HG03442 (cell line): ENCODE results near the gene KRTAP10-12.
"Not testable (repeated sequence)": the region's sequence is repeated elsewhere in the genome, so short reads cannot be mapped to it uniquely, and the experiment has no call there.

ENCODE experiments used
- ATAC-seq: cut with Tn5 transposase; IDR thresholded peaks from one replicate; pipeline ENCODE4 v1.9.1; 2021; ENCODE audit warnings: mild to moderate bottlenecking, moderate library complexity; ENCODE audit not compliant: unreplicated experiment

Gene KRTAP10-12, protein sequence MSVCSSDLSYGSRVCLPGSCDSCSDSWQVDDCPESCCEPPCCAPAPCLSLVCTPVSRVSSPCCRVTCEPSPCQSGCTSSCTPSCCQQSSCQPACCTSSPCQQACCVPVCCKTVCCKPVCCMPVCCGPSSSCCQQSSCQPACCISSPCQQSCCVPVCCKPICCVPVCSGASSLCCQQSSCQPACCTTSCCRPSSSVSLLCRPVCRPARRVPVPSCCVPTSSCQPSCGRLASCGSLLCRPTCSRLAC

DNA sequence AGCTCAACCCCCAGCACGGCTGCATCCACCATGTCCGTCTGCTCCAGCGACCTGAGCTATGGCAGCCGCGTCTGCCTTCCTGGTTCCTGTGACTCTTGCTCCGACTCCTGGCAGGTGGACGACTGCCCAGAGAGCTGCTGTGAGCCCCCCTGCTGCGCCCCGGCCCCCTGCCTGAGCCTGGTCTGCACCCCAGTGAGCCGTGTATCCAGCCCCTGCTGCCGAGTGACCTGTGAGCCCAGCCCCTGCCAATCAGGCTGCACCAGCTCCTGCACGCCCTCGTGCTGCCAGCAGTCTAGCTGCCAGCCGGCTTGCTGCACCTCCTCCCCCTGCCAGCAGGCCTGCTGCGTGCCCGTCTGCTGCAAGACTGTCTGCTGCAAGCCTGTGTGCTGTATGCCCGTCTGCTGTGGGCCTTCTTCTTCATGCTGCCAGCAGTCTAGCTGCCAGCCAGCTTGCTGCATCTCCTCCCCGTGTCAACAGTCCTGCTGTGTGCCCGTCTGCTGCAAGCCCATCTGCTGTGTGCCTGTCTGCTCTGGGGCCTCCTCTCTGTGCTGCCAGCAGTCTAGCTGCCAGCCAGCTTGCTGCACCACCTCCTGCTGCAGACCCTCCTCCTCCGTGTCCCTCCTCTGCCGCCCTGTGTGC, at the start of gene KRTAP10-12:
TSS of gene KRTAP10-12 (plus strand) at position 1 of the 639 bp plus-strand sequence. CDS start at position 31, 30 bp downstream.
- not testable (repeated sequence) for ATAC-seq

- no peak for ATAC-seq
Measured at GRCh38 chr21:44647222-44647552, 49.8 kb upstream of the KRTAP10-12 start.

GRCh38 chr21:44648557-44649311, 48.2 kb upstream of the KRTAP10-12 start:
- no peak for ATAC-seq

GRCh38 chr21:44649521-44650100, 47.4 kb upstream of the KRTAP10-12 start:
- no peak for ATAC-seq

DNA sequence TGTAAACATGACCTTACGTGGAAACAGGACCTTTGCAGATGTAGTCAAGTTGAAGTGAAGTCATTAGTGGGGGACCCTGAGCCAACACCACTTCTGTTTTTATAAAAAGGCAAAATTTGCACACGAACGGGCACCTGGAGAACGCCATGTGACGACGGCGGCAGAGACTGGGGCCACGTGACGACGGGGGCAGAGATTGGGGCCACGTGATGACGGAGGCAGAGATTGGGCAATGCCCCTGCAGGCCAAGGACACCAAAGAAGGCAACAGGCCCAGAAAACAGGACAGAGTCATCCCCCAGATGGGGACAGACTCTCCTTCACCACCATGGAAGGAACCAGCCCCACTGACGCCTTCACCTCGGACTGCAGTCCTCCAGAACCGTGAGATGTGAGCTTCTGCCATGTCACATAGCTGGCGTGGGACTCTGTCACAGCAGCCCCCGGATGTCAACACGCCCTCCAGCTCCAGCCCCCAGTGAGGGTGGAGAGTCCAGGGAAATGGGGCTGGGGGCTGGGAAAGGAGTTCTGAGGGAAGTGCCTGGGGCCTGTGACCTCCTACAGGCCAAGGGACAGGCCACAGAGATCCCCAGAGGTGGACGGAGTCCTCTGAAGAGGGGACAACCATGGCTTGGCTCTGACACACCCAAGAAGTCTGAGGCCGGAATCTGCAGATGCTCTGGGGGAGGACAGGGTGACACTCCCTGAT, 46.6 kb upstream of the KRTAP10-12 start:
- no peak for ATAC-seq

- no peak for ATAC-seq
Measured at GRCh38 chr21:44650973-44651675, 45.8 kb upstream of the KRTAP10-12 start.

GRCh38 chr21:44653123-44653522, 43.8 kb upstream of the KRTAP10-12 start:
- no peak for ATAC-seq

- ATAC-seq, result no peak
Measured at GRCh38 chr21:44653656-44654575, 43.1 kb upstream of the KRTAP10-12 start.

DNA sequence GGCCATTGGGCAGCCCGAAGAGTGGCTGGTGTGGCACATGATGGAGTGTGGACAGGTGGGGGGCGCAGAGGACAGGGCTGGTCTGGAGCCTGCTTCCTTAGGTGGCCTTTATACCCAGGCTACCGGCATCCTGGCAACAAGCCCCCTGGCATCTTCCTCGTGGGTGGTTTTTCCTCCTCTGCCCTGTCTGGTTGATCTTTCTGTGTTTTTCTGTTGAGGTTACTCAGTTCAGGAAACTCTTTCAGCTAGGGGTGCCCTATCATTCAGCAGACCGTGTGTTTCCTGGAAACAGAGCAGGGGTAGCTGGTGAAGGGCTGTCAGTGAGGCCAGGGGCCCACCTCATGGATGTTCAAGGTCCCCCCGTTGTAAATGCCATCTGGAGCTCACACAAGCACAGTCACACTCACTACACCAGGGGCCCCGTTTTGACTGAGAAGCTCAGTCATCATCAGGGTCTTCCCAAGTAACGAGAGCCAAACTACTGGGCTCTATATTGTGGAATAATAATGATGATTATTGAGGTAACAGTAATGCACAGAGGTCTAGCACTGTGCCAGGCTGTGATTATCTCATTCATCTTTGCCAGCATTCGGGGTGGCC, 42.3 kb upstream of the KRTAP10-12 start, which contains the start of gene KRTAP12-4:
TSS of gene KRTAP12-4 (minus strand) at position 84 of the 600 bp plus-strand sequence. CDS start at position 39, 45 bp downstream.
- no peak for ATAC-seq

DNA sequence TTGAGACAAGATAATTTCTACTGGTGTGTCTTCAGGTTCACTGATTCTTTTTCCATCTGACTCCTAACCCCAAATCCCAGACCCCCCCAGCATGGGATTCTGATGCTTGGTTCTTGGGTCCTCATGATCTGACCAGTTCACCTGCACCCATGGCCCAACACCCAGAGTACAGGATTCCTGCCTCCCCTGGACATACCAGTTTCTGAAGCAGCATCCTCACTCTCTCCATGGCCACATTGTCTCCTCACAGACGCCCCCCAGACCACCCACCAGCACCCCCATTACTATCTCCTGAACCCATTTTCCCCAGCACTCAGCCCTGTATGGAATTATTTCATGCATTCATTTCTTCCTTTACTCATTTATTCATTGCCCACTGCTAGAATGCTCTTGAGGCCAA, 40.1 kb upstream of the KRTAP10-12 start:
- ATAC-seq, result no peak

GRCh38 chr21:44657635-44658540, 39.1 kb upstream of the KRTAP10-12 start, which contains the start of gene KRTAP12-3:
Gene KRTAP12-3 (plus strand): TSS chr21:44657932. CDS start chr21:44657980, 48 bp downstream.
- ATAC-seq, result no peak

DNA sequence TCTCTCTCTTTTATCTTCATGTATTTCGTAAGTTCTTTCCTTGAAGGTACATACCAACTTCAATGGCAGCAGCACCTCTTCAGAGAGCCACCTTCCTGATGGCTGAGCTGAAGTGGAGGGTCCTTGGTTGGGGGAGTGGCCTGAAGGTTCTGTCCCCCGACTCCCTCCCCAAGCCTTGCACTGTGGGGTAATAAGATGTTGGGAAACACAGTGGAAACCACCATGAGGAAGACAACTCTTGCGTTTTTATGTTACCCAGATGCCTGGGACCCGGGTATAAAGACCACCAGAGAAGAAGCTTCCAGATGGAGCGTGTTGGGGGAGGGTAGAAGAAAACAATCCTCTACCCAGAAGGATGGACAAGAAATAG, 38.4 kb upstream of the KRTAP10-12 start:
- ATAC-seq, result no peak

DNA sequence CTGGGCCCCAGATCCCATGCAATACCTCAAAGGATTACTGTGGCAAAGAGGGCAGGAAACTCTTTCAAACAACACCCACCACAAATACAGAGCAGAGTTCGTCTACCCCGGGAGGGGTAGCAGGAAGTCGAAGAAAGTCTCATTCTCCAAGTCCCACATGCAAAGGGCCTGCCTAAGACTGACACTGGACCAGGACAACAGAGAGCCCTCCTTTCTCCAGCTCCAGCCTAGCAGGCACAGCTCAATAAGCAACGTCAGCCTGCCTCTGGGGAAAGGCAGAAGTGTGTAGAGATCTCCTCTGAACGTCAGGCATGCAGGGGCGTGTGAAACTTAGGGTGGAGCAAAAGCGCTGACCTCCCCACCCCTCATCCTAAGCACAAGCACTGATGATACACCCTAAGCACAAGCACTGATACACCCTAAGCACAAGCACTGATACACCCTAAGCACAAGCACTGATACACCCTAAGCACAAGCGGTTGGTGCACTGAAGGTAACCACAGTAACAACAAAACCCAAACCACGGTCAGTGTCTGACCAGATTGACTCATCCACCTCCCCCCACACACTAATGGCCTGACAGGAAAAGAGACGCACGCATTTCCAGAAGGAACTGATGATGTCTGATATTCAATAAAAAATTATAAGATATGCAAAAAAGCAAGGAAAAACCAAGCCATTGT, 37.9 kb upstream of the KRTAP10-12 start:
- ATAC-seq, result no peak

DNA sequence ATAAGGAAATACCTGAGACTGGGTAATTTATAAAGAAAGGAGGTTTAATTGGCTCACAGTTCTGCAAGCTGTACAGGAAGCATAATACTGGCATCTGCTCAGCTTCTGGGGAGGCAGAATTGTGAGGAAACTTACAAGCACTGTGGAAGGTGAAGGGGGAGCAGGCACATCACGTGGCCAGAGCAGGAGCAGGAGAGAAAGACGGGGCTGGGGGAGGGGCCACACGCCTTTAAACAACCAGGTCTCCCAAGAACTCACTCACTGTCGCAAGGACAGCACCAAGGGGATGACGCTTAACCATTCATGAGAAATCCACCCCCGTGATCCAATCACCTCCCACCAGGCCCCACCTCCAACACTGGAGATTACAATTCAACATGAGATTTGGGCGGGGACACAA, 35.4 kb upstream of the KRTAP10-12 start:
- not testable (repeated sequence) for ATAC-seq

GRCh38 chr21:44664691-44665090, 32.3 kb upstream of the KRTAP10-12 start:
- no peak for ATAC-seq

GRCh38 chr21:44666401-44667320, 30.3 kb upstream of the KRTAP10-12 start, which contains the start of gene KRTAP12-2:
Gene KRTAP12-2 (minus strand): TSS chr21:44666927. CDS start chr21:44666886, 41 bp downstream.
- ATAC-seq, result no peak
